K562 (cell line): Measurements from ENCODE around the gene BMF. TPM values are rescaled to one million over a fixed set of nuclear protein-coding genes. Genes with fewer than 3 reads are reported as not detected.

ENCODE experiments used
- C11orf30 ChIP-seq: fragments of 450-650 bp; IDR thresholded peaks from 2 replicates; pipeline ENCODE4 v1.6.1; 2016; ENCODE audit warnings: low read depth, mild to moderate bottlenecking
- CCNT2 ChIP-seq: IDR thresholded peaks from 2 replicates; pipeline ENCODE4 v1.6.1; 2011; ENCODE audit warnings: borderline replicate concordance, low read depth, mild to moderate bottlenecking, moderate library complexity, mixed read lengths, low read length; ENCODE audit not compliant: insufficient read length; ENCODE audit errors: extremely low read depth
- CHD4 ChIP-seq: fragments of 200-600 bp; sonication (generic); IDR thresholded peaks from 3 replicates; pipeline ENCODE4 v1.6.1; 2012; ENCODE audit warnings: low read depth, mild to moderate bottlenecking, mixed read lengths, low read length, inconsistent platforms; ENCODE audit not compliant: insufficient read depth, insufficient replicate concordance, poor library complexity, severe bottlenecking
- MED1 ChIP-seq: sonication (generic); formaldehyde crosslinking; IDR thresholded peaks from 2 replicates; pipeline ENCODE4 v1.8.1; 2023; ENCODE audit warnings: missing genetic modification reagents, borderline replicate concordance
- NR0B1 ChIP-seq: fragments of 450-650 bp; IDR thresholded peaks from one replicate; pipeline ENCODE4 v1.6.1; 2018; ENCODE audit warnings: mild to moderate bottlenecking, moderate library complexity; ENCODE audit not compliant: partially characterized antibody
- POLR2AphosphoS2 ChIP-seq: IDR thresholded peaks from 2 replicates; pipeline ENCODE4 v1.6.1; 2012; ENCODE audit warnings: low read length, improper control_type of control experiment
- RBM15 ChIP-seq: fragments of 200-400 bp; formaldehyde crosslinking; IDR thresholded peaks from 2 replicates; pipeline ENCODE4 v1.6.1; 2018; ENCODE audit warnings: mild to moderate bottlenecking, low read length, moderate library complexity; ENCODE audit not compliant: insufficient read depth
- SOX6 ChIP-seq: fragments of 450-650 bp; IDR thresholded peaks from 2 replicates; pipeline ENCODE4 v1.6.1; 2014; ENCODE audit warnings: mild to moderate bottlenecking
- SP1 ChIP-seq: sonication (generic); formaldehyde crosslinking; IDR thresholded peaks from 2 replicates; pipeline ENCODE4 v1.8.1; 2022; ENCODE audit warnings: mild to moderate bottlenecking, missing genetic modification reagents
- SRSF7 ChIP-seq: fragments of 200-400 bp; formaldehyde crosslinking; optimal IDR thresholded peaks from 2 replicates; pipeline ENCODE3; 2017; ENCODE audit warnings: mild to moderate bottlenecking, low read depth, low read length
- ZFP30 ChIP-seq: fragments of 250-450 bp; sonication (Bioruptor Pico); IDR thresholded peaks from 2 replicates; pipeline ENCODE4 v1.8.0; 2022; ENCODE audit warnings: moderate library complexity, mild to moderate bottlenecking, inconsistent platforms, borderline replicate concordance
- ZFX ChIP-seq: sonication (generic); formaldehyde crosslinking; IDR thresholded peaks from 2 replicates; pipeline ENCODE4 v1.8.0; 2022; ENCODE audit warnings: mild to moderate bottlenecking, missing genetic modification reagents, moderate library complexity
- ZNF212 ChIP-seq: fragments of 450-650 bp; formaldehyde crosslinking; IDR thresholded peaks from 2 replicates; pipeline ENCODE4 v1.4.0; 2020; ENCODE audit warnings: mild to moderate bottlenecking
- ZNF224 ChIP-seq: sonication (generic); formaldehyde crosslinking; IDR thresholded peaks from 2 replicates; pipeline ENCODE4 v1.8.0; 2022; ENCODE audit warnings: mild to moderate bottlenecking, missing genetic modification reagents
- ZNF253 ChIP-seq: fragments of 250-450 bp; sonication (Bioruptor Pico); conservative IDR thresholded peaks from 2 replicates; pipeline ENCODE4 v1.6.1; 2021; ENCODE audit warnings: mild to moderate bottlenecking
- polyA plus RNA-seq, 8 experiments: library from polyadenylated mRNA; depleted of rRNA in 4 of 8; stranded (reverse) in 5 of 8; unstranded in 3 of 8; fragments of >200 nt; fragmentation: Nextera tagmentation in 2 of 8; fragmentation: Illumina TruSeq in 1 of 8; extraction: Ambion mirVana in 2 of 8; extraction: Trizol in 1 of 8; gene quantifications; 2 replicates each; pipeline versions ENCODE4 v1.2.1 to v1.2.3, GENCODE V29; 2011 to 2014; ENCODE audit warnings: inconsistent platforms in 1 of 8, missing spikeins in 1 of 8
- total RNA-seq, 7 experiments: library from RNA; depleted of rRNA in 6 of 7; stranded (reverse); fragments of >200 nt in 6 of 7; fragmentation: Illumina TruSeq in 2 of 7; extraction: Trizol in 2 of 7; gene quantifications; 2 replicates each; pipeline versions ENCODE4 v1.2.1 to v1.2.3, GENCODE V29; 2011 to 2021; ENCODE audit warnings: low replicate concordance in 1 of 7
- TF ChIP-seq, protein P1 (sequence below): sonication (generic); formaldehyde crosslinking; IDR thresholded peaks from 2 replicates; pipeline ENCODE4 v1.8.1; 2023; ENCODE audit warnings: mild to moderate bottlenecking, missing genetic modification reagents, moderate library complexity
- TF ChIP-seq, protein P2 (sequence below): fragments of 250-450 bp; sonication (Bioruptor Pico); IDR thresholded peaks from 2 replicates; pipeline ENCODE4 v1.5.0; 2020; ENCODE audit warnings: mild to moderate bottlenecking, borderline replicate concordance
- TF ChIP-seq, protein P3 (sequence below): IDR thresholded peaks from 3 replicates; pipeline ENCODE4 v1.6.1; 2011; ENCODE audit warnings: borderline replicate concordance, mild to moderate bottlenecking; ENCODE audit not compliant: insufficient read length, insufficient read depth
- TF ChIP-seq, protein P4 (sequence below), 3 experiments: fragments of 200-800 bp in 1 of 3; sonication (Bioruptor generic) in 1 of 3; sonication (generic) in 1 of 3; formaldehyde crosslinking in 1 of 3; IDR thresholded peaks; 2 replicates each; pipeline versions ENCODE4 v1.6.1 to v1.8.0; 2016 to 2022; ENCODE audit warnings: mild to moderate bottlenecking in 2 of 3, missing compliant biosample characterization in 2 of 3, missing genetic modification characterization in 2 of 3, missing genetic modification reagents in 1 of 3

The BMF gene
- total and polyA plus RNA-seq, 9 of the 15 experiments (the other 6 are each of a cell fraction or from before 2014, with no cell fraction given), result 0.25 to 0.91 (median 0.59) TPM; not detected in 2

DNA sequence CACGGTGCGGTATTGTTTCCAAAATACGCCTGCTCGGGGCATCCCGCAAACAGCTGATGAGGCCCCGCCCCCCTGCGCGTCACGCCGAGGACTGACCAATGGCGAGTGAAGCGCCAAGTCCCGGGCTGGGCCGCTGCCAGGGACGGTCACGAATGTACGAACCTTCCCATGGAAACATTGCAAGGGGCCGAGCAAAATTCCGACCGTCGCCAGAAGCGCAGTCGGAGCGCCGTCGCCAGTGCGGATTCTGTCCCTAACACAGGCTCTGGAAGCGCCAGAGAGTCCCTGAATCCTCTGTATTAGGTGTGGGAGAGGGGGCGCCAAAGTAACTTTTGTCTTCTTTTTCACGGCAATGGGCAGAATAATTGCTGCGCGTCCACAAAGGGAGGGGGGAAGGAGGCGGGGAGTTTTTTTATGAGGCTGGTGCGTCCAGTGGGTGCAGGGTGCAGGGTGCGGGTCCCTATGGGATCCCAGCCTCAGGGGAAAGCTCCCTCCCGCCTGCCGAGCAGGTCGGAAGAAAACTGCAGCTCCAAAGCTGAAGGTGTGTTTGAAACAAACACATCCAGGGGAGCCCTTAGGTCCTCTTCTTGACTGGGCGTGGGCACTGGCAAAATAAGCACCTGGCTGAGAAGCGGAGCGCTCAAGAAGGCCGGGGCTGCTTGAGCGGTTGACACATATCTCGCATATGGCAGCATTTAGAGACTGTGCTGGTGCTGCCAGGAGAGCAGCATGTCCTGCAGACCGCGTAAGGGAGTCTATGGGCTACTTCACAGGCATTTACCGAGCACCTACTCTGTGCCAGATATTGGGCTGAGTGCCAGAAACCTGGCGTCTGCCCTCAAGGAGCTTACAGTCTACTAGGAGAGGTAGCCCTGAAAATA lies at the start of gene BMF (continued):
- TF ChIP-seq NR0B1, result no peak
- TF ChIP-seq, protein P1, sequence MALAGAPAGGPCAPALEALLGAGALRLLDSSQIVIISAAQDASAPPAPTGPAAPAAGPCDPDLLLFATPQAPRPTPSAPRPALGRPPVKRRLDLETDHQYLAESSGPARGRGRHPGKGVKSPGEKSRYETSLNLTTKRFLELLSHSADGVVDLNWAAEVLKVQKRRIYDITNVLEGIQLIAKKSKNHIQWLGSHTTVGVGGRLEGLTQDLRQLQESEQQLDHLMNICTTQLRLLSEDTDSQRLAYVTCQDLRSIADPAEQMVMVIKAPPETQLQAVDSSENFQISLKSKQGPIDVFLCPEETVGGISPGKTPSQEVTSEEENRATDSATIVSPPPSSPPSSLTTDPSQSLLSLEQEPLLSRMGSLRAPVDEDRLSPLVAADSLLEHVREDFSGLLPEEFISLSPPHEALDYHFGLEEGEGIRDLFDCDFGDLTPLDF (CRISPR knock-in tag), result peak; percentile 78
- TF ChIP-seq, protein P2, sequence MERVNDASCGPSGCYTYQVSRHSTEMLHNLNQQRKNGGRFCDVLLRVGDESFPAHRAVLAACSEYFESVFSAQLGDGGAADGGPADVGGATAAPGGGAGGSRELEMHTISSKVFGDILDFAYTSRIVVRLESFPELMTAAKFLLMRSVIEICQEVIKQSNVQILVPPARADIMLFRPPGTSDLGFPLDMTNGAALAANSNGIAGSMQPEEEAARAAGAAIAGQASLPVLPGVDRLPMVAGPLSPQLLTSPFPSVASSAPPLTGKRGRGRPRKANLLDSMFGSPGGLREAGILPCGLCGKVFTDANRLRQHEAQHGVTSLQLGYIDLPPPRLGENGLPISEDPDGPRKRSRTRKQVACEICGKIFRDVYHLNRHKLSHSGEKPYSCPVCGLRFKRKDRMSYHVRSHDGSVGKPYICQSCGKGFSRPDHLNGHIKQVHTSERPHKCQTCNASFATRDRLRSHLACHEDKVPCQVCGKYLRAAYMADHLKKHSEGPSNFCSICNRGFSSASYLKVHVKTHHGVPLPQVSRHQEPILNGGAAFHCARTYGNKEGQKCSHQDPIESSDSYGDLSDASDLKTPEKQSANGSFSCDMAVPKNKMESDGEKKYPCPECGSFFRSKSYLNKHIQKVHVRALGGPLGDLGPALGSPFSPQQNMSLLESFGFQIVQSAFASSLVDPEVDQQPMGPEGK (CRISPR knock-in tag), result no peak
- no peak for TF ChIP-seq ZFX (CRISPR knock-in tag)
- no peak for TF ChIP-seq C11orf30
- TF ChIP-seq, protein P3, sequence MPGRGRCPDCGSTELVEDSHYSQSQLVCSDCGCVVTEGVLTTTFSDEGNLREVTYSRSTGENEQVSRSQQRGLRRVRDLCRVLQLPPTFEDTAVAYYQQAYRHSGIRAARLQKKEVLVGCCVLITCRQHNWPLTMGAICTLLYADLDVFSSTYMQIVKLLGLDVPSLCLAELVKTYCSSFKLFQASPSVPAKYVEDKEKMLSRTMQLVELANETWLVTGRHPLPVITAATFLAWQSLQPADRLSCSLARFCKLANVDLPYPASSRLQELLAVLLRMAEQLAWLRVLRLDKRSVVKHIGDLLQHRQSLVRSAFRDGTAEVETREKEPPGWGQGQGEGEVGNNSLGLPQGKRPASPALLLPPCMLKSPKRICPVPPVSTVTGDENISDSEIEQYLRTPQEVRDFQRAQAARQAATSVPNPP, result no peak
- TF ChIP-seq ZNF253 (CRISPR knock-in tag), result no peak
- no peak for TF ChIP-seq SRSF7
- TF ChIP-seq, protein P4, sequence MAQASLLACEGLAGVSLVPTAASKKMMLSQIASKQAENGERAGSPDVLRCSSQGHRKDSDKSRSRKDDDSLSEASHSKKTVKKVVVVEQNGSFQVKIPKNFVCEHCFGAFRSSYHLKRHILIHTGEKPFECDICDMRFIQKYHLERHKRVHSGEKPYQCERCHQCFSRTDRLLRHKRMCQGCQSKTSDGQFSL (CRISPR knock-in tag; IDR thresholded peaks at IDR 0.05), result no peak
- TF ChIP-seq, protein P4 (tag; IDR thresholded peaks at IDR 0.05), result no peak
- TF ChIP-seq MED1 (CRISPR knock-in tag), result no peak
- TF ChIP-seq SP1 (CRISPR knock-in tag), result peak; percentile 93
- TF ChIP-seq ZNF212 (CRISPR knock-in tag), result no peak
- no peak for TF ChIP-seq ZNF224
- no peak for TF ChIP-seq CHD4
- TF ChIP-seq POLR2AphosphoS2, result no peak
- peak; percentile 78 for TF ChIP-seq CCNT2
- no peak for TF ChIP-seq ZFP30
- TF ChIP-seq SOX6, result peak; percentile 91
- no peak for TF ChIP-seq RBM15
